Measurements from ENCODE around the gene ETNK1.
"Not testable (repeated sequence)": the region's sequence is repeated elsewhere in the genome, so short reads cannot be mapped to it uniquely, and the experiment has no call there.

ETNK1 gene, protein sequence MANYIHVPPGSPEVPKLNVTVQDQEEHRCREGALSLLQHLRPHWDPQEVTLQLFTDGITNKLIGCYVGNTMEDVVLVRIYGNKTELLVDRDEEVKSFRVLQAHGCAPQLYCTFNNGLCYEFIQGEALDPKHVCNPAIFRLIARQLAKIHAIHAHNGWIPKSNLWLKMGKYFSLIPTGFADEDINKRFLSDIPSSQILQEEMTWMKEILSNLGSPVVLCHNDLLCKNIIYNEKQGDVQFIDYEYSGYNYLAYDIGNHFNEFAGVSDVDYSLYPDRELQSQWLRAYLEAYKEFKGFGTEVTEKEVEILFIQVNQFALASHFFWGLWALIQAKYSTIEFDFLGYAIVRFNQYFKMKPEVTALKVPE

DNA sequence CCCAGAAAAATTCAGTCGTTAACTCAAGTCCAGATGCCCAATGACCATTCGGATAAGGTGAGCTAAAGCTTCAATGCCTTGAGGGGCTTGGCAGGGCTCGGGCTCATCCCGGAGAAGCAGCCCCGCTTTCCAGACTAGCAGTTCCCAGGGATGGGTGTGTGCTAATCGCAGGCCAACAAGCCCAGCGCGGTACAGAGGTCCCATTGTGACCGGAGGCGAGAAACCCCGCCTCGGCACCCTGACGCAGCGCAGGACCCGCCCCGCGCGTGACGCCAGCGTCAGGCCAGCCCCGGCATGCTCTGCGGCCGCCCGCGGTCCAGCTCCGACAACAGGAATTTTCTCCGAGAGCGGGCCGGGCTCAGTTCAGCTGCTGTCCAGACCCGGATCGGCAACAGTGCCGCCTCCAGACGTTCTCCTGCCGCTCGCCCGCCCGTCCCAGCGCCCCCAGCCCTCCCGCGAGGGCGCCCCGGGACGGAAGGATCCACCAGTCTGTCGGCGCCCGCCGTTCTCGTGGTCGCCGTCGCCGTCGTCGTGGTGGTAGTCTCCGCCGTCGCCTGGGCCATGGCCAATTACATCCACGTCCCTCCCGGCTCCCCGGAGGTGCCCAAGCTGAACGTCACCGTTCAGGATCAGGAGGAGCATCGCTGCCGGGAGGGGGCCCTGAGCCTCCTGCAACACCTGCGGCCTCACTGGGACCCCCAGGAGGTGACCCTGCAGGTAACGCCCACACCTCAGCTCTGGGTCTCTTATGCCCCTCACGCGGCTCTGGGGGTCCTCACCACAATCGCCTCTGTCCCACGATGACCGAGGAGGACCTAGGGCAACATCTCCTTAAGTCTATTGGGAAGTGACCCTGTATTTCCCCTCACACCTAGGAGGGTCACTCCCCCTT lies at the start of gene ETNK1:
Gene ETNK1, plus strand, starts transcription at position 302 of the 892 bp plus-strand sequence. Its CDS starts 260 bp downstream, at position 562.
- DNase-seq: peak; percentile 56 to 98 (median 94)

DNA sequence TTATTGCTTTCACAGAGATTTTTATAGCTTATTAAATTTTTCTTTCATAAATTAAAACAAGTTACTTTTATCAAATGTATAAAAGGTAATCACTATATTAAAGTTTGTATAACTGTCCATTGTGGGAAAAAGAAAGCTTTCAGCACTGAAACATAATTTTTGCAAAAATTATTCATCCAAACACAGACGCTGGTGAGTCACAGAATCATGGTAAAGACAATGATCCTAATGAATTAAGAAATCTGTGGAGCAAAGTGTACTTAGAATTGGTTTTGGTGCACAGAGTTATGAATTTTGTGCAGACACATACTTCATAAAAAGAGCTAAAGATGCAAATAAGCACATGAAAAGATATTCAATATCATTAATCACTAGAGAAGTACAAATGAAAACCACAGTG lies 48.9 kb upstream of the ETNK1 start:
- DNase-seq: no peak

DNA sequence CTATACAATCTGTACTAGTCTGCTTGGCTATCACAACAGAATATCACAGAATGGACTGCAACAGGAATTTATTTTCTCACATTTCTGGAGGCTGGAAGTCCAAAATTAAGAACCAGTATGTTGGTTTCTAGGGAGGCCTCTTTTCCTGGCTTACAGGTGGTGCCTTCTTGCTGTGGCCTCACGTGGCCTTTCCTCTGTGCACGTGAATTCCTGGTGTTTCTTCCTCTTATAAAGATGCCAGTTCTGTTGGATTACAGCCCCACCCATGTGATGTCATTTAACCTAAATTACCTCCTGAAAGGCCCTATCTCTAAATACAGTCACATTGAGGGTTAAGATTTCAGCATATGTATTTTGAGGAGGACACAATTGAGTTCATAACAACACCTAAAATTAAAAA lies 48.5 kb upstream of the ETNK1 start:
- DNase-seq: no peak

DNA sequence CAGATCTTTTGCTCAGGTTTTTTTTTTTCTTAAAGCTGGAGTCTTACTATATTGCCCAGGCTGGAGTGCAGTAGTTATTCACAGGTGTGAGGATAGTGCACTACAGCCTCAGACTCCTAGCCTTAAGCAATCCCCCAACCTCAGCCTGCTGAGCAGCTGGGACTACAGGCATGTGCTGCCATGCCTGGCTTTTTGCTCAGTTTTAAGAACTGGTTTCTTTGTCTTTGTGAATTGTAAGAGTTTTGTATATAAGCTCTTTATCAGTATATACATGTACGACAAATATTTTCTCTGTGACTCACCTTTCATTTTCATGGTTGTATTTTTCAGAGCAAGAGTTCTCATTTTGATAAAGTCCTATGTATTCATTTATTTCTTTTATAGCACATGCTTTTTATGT lies 47.3 kb upstream of the ETNK1 start:
- DNase-seq: no peak

DNA sequence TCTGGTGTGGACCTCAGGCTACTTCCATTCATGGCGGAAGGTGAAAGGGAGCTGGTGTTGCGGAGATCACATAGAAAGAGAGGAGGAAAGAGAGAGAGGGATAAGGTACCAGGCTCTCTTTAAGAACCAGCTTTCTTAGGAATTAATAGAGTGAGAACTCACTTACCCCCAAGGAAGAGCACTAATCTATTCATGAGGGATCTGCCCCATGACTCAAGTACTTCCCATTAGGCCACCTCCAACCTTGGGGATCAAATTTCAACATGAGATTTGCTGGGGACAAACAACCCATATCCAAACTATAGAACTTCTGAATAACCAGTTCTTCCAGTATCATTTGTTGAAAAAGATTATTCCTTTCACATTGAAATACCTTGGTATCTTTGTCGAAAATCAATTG lies 46.6 kb upstream of the ETNK1 start:
- no peak for DNase-seq

DNA sequence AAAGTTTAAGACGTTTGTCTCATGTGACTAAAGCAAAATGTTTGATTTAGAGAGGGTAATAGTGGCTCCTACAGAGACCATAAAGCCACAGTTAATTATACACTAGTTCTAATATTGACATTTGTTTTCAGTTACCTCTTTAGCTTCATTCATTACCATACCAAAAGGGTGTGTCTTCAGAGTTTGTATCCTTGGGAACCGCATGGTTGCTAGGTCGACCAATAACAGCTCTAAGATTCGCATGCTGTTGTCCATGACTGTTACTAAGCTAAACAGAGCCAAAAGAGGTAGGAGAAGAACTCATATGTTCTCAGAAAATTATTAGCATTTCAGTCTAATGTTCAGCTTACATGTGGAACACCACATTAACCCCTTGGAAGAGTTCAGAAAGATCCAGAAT lies 36.2 kb upstream of the ETNK1 start:
- no peak for DNase-seq

DNA sequence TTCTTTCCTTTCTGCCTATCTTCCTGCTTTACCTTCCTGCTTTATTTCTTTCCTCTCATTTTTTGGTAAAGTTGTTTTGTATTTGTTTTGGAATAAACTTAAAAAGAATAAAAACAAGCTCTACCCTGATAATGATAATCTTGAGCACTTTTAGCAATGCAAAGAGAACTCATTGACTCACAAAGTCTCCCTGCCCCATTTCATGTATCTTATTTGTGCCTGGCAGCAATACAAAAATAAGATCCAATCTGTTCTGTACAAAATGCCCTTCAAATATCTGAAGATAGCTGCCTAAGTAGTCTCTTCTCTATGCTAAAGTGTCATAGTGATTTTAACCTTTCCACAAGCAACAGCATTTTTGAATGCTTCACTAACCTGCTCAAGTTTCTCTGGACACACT lies 31.1 kb upstream of the ETNK1 start:
- no peak for DNase-seq

DNA sequence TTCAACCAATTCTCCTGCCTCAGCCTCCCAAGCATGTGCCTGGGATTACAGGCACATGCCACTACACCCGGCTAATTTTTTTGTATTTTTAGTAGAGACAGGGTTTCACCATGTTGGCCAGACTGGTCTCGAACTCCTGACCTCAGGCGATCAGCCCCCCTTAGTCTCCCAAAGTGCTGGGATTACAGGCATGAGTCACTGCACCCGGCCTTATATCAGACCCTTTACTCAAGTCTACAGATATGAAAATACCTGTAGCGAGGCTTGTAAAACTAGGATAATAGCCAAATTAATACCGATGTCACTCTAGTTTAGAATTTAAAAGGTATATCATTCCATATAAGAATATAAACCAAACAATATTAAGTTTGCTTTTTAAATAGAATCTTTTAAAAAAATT lies 27.4 kb upstream of the ETNK1 start:
- DNase-seq: not testable (repeated sequence)

DNA sequence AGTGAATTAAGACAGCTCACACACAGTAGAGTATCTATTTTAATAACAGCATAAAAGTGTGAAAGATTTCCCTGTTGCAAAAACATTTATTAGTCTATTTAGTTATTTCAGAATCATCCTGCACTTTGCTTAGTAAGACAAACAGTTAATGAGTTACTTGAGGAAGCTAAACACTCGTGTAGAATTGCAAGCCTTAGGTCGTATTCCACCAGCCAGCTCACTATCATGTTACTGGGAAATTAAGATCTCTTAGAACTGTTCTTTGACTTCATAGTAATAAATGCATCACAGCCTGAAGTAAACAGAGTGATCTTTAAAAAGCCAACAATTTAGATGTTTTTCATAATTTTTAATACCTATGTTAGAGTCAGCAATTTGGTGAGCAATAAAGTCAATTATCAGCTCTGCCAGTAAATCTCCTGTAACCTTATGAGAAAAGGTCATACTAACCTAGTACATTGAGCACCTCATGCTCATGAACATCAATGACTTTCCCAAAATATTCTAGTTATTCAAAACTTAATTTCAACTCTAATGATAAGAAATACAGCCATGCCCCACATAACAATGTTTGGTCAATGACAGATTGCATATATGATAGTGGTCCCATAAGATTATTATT lies 26.7 kb upstream of the ETNK1 start:
- no peak for DNase-seq

DNA sequence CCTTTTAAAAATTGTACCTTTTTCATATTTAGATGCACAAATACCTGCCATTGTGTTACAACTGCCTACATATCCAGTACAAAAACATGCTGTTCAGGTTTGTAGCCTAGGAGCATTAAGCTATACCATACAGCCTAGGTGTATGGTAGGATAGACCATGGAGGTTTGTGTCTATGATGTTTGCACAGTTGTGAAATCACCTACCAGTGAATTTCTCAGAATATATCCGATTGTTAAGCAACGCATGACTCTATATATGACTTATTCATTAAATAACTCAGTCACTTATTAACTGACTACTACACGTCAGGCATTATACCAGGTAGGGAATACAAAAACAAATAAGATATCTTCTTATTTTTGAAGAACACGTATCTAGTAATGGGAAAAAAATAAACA lies 26.2 kb upstream of the ETNK1 start:
- DNase-seq: no peak

DNA sequence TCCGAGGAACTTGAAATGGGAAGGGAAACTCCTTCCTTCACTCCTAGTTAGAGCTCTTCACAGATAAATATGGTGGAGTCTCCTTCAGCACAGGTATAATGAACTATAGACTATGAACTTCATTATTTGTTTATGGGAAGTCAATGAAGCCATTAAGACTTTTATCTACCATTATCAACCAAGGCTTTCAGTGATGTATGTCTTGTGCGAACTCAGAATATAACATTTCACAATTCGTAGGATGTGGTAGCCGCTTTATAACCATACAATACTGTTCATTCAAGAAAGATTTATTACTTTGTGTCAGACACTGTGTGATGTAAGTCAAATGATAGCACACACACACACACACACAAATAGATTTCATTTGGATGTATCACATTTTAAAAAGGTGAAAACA lies 24.8 kb upstream of the ETNK1 start:
- no peak for DNase-seq

DNA sequence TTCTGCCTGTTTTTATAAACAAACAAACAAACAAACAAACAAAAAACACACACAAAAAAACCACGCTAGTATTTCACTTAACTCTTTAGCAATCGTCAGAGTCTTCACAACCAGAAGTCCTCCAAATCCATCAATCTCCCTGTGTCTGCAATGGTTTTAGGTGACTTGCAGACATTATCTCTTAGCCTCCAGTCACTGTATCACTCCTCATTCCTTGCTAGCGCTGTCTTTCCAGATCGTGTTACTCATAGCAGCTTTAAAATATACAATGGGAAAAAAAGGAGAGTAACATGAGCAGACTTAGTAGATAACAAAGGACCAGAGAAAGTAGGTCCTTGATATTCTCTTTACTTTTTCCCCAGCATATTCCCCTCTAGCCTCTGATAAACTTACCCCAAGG lies 15.5 kb upstream of the ETNK1 start:
- DNase-seq: no peak

DNA sequence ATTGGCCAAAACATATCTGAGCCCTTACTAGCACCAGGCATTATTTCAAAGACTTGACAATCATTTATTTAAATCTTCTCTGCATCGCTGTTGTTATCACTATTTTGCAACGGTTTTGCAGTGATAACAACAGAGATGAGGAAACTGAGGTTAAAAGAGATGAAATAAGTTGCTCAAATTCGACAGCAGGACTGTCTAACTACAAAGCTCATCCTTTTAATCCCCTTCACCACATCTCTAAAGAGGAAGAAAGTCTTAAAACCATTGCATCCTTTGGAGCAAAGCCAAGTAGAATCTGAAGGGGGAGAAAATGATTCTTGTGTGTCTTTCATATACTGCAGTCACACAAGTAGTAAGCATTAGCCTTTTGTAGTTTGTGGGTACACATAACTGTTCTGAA lies 14.8 kb upstream of the ETNK1 start:
- DNase-seq: no peak

DNA sequence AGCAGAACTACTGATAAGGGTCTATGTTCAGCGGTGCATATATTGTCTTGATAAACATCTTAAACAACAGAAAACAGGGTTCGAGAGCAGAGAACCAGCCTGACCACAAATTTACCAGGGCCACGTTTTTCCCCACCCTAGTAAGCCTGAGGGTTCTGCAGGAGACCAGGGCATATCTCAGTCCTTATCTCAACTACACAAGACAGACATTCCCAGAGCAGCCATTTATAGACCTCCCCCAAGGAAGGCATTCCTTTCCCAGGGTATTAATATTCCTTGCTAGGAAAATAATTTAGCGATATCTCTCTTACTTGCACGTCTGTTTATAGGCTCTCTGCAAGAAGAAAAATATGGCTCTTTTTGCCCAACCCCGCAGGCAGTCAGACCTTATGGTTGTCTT lies 12.1 kb upstream of the ETNK1 start:
- DNase-seq: not testable (repeated sequence)

DNA sequence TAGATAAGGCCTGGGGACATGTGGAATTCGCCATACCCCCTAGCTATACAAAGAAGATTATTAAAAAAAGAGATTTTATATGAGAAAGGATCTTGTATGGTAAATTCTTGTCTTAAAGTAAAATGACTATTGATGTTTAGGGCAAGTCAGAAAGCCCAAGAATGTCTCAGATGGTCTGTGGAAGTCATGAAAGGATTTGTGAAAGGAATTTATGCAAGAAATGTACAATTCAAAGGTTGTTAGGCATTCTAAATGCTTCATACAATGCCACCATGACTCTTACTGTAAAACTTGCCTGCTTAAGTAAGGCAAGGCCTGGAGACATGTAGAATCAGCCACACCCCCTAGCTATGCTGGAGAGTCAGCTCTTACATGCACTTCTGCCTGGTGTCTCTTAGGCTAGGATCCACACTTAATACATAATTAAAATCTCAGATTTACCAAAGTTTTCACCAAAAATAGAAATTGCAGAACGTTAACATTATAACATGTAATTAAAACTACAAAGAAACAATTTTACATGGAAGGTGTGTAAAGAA lies 8.9 kb upstream of the ETNK1 start:
- DNase-seq: no peak

DNA sequence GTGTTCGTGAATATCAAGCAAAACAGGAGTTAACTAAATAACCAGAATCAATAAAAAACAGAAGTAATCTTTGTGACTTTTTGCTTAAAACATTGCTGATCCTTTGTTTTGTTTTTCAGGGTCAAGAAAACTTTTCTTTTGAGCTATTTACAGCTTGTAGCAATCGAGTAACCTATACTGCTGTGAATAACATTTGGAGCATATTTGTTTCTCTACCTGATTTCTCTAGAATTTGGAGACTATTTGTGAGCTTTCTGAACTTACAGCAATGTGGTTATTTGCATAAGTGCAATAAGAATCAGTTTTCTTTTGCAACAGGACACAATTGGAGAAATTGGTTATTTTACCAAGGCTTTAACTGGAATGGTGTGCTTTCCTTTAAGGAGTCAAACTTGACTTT lies 7.3 kb upstream of the ETNK1 start:
- DNase-seq: no peak

DNA sequence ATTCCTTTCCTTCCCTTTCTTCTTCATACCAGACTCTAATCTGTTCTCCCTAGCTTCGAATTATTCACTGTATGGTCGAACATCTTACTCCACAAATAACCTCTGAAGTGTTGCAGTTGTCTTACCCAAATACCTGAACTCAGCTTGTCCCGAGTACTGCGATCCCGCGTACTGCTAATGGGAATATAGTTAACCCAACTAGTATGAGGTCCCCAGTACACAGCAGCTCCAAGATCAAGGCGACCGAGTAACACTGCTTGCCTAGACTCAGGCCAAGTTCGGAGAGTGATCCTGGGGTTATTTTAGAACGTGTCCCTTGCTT lies 462 bp upstream of the ETNK1 start:
- DNase-seq: peak in 5 of 56 donors; percentile 46 to 68 (median 54)

DNA sequence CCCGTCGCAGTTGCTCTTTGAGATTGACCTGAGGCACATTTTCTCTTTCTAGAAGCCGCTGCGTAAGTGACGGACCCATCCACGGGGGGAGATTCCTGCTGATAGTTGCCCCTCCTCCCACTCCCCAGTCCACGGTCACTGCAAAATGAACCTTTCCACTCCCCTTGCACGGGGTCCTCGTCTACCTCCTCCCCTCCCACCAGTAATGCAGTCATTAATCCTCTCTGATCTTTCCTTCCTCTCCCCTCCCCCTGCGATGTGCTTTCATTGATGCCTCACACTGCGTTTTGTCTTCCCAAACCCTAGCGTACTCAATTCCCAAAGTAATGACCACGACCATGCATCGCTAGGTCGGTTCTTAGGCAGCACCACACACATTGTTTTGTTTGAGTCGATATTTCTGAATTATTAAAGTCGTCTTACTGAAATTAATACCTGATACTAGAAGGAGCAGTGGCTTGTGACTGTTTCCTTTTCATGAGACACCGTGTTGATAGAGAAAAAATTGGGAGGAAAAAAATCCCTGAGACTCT lies 857 bp downstream of the ETNK1 start:
- DNase-seq: peak in 40 of 56 donors; percentile 3 to 63 (median 39)

DNA sequence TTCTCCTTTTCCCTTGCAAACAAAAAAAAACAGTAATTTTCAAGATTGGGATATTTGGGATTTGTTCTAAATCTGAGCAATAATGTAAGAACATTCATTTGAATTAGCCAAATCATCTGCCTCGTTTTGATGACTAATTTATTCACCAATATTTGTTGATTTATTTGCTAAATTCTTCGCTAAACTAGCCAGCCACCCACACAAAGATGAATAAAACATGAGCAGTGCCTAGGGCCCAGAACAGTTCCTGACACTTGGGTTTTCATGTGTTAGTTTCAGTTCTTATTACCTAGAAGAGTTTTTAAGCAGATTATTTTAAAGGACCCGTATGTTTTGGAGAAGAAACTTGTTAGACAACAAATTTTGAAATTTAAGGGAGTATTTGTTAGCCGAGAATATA lies 1.4 kb downstream of the ETNK1 start:
- DNase-seq: peak in 3 of 56 donors; percentile 1 to 13 (median 5)

DNA sequence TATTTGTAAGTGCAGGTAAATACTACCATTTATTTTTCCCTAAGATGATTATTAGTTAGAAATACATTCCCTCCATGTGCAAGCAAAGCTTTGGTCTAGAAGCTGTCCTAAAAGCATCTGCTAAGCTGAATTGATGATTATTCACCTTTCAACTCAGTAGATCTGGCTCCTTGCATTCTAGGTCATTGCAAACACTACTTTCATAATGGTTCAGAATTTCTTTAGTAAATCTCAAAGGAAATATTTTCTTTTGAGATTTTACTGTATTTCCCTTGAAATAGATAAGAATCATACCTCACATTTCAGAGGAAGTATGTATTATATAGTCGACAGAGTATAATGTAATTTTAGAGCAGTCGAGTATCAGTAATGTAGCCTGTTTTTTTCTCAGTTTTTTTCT lies 2.4 kb downstream of the ETNK1 start:
- no peak for DNase-seq

DNA sequence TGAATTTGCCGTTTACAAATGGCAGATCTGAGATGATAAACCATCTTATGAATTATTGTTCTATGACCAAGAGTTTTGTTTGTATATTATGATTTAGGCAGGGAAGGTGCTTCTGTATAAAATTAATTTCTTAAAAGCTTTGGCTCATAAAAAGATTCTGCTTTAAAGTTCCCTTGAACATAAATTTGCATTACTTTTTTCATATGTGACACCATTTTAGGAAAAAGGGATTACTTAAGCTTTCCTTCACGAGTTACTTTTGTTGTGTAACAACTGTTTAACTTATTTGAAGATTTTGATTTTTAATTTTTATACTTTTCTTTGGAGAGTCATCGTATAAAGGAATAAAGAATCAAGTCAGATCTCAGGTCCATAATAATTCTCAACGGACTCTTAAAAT lies 3.3 kb downstream of the ETNK1 start:
- DNase-seq: no peak

Measured in nucleus accumbens (tissue), 56 donors.